ENCODE measurements around the gene CCDC69.
A peak's percentile ranks its signal among the peaks of the same experiment; 100 is the strongest.

Gene CCDC69

DNA sequence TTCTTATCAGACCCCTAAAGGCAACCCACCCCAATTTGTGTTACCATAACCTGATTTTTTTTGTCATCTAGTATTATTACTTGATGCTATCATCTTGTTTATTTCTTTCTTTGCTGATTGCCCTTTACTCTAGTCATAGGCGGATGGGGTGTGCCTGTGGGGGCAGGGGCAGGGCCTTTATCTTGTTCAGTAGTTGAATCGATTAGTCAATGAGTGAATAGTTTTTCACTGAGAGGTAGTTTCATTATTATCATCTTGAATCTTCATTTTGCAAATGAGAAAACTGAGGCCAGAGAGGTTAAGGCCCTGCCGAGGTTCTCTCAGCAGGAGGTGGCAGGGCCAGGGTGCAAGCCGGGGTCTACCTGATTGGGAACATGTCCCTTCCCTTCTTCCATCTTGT is 19.7 kb upstream of the CCDC69 start:
- TF ChIP-seq, protein P1, sequence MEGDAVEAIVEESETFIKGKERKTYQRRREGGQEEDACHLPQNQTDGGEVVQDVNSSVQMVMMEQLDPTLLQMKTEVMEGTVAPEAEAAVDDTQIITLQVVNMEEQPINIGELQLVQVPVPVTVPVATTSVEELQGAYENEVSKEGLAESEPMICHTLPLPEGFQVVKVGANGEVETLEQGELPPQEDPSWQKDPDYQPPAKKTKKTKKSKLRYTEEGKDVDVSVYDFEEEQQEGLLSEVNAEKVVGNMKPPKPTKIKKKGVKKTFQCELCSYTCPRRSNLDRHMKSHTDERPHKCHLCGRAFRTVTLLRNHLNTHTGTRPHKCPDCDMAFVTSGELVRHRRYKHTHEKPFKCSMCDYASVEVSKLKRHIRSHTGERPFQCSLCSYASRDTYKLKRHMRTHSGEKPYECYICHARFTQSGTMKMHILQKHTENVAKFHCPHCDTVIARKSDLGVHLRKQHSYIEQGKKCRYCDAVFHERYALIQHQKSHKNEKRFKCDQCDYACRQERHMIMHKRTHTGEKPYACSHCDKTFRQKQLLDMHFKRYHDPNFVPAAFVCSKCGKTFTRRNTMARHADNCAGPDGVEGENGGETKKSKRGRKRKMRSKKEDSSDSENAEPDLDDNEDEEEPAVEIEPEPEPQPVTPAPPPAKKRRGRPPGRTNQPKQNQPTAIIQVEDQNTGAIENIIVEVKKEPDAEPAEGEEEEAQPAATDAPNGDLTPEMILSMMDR (IDR thresholded peaks at IDR 0.05), result no peak

DNA sequence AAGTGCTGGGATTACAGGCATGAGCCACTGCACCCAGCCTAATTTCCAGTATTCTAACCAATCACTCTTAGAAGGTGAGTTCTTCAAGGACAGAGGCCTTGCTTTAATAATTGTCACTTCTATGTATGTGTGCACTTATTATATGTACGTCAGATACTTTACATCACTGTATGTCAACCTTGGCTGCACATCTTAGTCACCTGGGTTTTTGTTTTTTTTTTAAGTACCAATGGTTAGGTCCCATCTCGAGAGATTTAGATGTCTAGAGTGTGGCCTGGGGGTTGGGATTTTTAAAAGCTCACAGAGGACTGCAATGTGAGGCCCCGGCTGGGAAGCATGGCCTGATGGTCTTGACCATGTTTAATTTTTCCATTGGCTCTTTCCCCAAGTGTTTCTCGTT is 19.2 kb upstream of the CCDC69 start:
- TF ChIP-seq, protein P1 (IDR thresholded peaks at IDR 0.05), result no peak

DNA sequence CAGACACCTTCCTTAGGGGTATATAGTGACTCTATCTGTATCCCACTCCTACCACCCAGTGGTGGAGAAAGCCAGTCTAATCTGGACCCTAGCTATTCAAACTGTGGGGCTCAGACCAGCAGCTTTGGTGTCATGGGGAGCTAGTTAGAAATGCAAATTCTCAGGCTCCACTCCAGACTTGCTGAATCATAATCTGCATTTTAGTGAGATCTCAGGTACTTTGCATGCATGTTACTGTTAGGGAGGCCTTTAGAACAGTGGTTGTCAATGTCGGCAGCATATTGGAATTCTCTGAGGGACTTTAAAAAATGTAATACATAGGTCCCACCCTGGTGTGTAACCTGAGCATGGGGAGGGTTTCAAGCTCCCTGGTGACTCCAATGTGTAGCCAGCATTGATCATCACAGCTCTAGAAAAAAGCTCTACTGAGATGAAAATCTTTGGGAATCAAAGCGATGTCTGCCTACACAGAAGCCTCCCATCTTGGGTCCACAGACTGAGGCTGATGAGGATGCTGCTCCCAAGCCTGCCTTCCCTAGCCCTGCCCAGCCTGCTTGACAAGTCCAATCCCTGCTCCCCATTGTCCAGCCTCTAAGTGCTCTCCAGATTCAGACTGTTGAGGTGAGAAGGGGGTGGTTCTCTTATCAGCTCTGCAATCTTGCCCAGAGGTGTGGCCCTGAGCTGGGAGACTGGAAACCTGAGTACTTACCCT is 17.2 kb upstream of the CCDC69 start:
- TF ChIP-seq, protein P1 (IDR thresholded peaks at IDR 0.05), result no peak

DNA sequence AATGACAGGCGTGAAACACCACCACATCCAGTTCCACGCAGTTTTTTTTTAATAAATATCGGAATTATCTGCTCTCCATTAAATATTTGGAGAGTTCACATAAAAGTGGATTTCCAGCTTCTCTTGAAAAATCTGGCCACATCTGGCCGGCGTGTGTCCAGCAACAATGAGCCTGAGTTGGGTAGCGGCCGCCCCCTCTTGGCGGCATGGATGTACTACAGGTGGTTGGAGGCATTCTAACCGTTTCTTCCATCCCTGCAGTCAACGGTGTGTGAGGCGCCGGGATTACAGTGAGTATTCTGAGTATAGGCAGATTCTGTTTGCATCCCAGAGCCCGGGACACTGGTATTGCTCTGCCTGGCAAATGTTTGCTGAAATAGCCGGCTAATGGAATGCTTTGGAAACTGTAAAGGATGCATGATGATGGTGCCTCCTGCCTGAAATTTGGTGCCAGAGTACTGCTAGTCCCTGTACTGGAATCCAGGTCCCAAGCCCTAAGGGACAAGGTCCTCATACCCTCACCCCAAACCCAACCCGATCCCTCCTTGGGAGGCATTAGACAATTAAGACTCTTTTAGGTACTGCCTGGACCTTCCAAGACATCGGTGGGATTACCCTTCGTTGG is 15.5 kb upstream of the CCDC69 start:
- TF ChIP-seq, protein P1 (IDR thresholded peaks at IDR 0.05), result peak; percentile 95

GRCh38 chr5:151238303-151238741 is 14.4 kb upstream of the CCDC69 start:
- TF ChIP-seq, protein P1 (IDR thresholded peaks at IDR 0.05), result no peak

- TF ChIP-seq, protein P1 (IDR thresholded peaks at IDR 0.05), result no peak
These were observed 13.8 kb upstream of the CCDC69 start for GRCh38 chr5:151237685-151238084.

- TF ChIP-seq, protein P1 (IDR thresholded peaks at IDR 0.05), result no peak
These were observed 13.0 kb upstream of the CCDC69 start for GRCh38 chr5:151236888-151237287.
